ENCODE results near the gene DENND2A.
A peak's percentile ranks its signal among the peaks of the same experiment; 100 is the strongest.
"Not testable (repeated sequence)": the region's sequence is repeated elsewhere in the genome, so short reads cannot be mapped to it uniquely, and the experiment has no call there.

DENND2A gene

DNA sequence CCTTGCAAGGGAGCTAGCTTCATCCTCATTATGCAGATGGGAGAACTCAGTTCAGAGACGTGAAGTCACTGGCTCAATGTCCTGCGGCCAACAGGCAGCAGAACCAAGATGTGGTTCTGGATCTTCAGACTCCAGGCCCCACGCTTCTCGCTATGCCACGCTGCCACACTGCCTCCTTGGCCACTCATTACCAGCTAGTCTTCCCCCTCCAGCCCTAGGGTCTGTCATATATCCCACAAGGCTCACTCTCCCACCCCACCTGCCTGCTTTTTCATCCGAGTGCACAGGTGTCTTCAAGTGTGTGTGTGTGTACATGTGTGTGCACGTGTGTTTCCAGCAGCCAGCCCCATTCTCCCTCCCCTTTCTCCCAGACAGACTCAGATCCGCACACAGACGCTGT lies 53.4 kb downstream of the DENND2A start:
- no peak for DNase-seq (ENCODE audit: low spot score)

DNA sequence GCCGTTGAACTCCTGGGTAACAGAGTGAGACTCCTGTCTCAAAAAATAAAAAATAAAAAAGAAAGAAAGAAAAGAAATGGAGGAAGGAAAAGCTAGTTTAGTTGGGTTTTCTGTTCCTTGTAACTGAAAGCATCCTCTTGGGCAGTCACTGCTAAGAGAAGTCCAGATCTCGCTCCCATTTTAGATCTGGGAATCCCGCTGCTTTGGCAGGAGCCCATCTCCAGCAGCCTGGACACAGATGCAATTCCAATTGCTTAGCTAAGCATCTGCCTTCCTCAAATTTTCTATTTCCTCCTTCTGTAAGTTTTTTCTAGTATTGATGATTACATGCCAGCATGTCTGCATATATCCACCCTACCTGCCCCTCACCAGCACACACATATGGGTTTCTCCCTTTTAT lies 54.1 kb downstream of the DENND2A start:
- DNase-seq (ENCODE audit: low spot score): no peak

DNA sequence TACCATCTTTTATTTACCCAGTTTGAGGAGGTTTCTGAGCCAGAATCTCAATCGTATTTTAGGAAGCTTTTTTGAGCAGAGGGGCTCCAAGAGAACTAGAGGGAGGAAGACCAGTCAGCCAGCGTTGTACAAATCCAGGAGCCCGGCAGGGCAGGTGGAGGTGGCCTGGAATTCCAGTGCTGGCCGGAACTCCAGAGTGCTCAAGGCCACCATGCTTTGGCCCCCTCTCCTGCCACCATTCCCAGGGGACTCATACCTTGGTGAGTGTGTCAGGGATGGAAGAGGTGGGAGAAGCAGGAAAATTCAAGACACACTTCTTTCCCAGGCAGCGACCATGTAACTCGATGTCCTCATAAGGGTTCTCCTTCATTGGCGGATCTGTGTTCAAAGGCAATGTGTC lies 55.3 kb downstream of the DENND2A start:
- DNase-seq (ENCODE audit: low spot score): no peak

DNA sequence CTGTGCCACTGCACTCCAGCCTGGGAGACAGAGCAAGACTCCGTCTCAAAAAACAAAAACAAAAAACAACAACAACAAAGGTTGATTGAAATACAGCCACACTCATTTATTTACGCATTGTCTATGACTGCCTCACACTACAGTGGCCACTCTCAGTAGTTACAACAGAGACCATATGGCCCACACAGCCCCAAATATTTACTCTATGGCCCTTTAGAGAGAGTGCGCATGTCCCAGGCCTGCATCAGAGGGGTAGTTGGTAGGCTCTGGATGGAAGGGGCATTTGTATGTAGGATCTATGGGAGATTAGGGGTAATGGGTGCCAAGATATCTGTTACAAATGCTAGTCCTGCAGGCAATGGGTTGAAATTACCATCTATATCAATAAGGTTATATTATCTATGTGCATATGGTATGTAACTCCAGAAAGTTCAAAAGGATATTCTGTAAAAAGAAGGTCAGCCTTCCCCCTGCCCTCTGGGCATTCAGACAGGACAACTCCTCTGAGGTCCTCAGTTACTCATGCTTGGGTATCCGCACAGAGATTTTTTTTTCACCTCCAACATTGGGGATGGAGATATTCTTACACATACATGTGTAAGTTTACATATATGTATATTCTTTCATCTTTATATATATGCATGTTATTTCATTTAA lies 56.3 kb downstream of the DENND2A start:
- no peak for DNase-seq (ENCODE audit: low spot score)

DNA sequence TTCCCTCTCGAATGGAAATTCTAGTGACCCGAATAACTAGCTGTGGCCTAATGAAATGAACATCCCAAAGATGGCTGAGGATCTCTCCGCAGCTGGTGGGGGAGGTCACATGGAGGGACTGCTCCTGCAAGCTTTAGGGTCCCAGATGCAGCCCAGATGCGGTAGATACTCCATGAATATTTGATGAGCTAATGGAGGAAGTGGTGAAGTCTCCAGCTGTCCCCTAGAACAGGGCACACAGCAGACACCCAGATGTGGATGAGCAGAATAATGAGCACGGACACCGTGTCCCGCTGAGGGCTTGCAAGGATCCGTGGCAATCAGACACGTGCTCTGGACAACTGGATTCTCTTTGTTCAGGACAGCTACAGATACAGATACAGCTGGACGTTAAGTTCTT lies 59.2 kb downstream of the DENND2A start:
- DNase-seq (ENCODE audit: low spot score): peak; percentile 40

DNA sequence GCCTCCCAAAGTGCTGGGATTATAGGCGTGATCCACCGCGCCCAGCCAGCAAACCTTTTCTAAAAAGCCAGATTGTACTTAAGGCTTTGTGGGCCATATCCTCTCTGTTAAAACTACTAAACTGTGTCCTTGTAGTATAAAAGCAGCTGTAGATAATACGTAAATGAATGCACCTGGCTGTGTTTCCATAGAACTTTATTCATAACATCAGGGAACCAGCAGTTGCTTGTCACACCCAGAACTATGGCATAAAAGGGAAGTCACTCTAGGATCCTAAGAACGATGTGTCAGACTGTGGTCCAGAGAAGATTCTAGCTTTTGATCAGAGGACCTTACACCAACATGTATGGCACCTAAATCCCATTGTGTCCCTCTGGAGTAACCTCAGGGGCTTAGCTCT lies 63.0 kb downstream of the DENND2A start:
- no peak for DNase-seq (ENCODE audit: low spot score)

DNA sequence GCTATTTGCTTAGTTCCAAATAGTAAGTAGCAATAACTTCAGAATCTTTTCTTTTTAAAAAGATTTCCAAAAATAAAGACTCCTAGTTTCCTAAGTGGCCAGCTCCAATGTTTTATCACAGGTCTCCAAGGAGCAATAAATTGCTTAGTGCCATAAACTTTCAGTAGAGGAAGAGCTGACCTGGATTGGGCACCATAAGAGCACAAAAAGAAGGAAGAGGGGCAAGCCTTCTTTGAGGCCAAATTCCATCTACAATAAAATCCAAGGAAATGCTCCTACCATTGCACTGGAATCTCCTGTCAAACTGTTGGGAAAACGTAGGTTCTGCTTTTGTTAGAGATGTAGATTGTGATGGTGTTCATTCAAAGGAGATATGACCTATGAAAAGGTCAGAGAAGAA lies 64.0 kb downstream of the DENND2A start:
- DNase-seq (ENCODE audit: low spot score): no peak

DNA sequence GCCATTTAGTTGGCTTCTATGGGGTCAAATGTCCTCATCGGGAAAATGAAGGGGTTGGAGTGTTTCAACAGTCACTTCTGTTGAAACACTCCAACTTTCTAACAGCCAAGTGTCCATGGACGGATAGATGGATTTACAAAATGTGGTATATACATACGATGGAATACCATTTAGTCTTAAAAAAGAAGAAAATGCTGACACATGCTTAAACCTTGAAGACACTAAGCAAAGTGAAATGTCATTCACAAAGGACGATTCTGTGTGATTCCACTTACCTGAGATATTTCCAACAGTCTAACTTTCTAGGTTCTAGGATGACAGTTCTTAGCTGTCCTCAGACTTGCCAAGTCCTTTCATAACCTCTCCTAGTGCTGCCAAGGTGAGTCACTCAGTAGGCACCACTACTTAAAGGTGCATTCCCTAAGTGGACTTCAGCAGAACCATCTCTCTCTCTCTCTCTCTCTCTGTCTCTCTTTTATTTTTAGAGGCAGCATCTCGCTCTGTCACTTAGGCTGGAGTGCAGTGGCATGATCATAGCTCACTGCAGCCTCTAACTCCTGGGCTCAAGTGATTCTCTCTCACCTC lies 69.0 kb downstream of the DENND2A start:
- no peak for DNase-seq (ENCODE audit: low spot score)

DNA sequence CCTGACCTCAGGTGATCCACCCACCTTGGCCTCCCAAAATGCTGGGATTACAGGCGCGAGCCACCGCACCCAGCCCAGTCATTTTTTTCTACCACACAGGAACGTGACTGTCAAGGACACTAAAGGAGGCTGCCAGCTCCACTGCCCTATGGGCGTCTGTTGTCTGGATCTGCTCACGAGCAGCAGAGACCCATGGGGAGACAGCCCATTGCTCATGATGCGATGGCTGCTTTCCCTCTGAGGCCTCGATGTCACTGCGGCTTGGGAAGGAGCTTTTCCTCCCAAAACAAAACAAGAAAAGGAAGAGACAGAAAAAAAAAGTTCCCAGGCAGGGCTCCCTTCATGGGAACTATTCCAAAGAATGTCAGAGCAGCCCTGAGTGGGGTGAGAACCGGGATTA lies 70.5 kb downstream of the DENND2A start:
- DNase-seq (ENCODE audit: low spot score): no peak

DNA sequence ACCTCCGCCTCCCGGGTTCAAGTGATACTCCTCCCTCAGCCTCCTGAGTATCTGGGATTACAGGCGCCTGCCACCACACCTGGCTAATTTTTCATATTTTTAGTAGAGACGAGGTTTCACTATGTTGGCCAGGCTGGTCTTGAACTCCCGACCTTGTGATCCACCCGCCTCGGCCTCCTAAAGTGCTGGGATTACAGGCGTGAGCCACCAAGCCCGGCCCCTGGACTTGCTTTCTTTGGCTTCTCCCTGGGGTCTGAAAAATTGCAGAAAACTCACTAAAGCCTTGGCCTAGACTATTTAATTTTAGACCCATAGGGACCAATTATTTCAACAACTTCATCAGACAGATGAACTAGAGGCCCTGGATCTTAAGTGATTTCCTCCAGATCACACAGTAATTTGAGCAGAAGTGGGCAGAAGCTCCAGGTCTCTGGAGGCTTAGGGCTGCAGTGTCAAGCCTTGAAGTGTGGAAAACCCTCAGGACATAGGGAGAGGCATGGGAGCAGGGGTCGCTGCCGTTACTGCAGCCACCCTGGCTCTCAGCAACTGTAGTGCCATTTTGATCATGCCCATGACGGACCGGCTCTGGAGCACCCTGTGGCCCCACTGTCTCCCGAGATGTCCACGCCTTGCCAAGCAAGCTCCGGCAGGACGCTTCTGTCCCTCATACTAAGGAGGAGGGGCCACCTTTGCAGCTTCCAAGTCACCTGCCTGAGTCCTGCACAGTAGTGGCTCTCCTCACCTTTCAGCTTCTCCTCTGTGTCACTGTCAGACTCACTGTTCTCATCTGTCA lies 72.4 kb downstream of the DENND2A start:
- DNase-seq (ENCODE audit: low spot score): no peak

DNA sequence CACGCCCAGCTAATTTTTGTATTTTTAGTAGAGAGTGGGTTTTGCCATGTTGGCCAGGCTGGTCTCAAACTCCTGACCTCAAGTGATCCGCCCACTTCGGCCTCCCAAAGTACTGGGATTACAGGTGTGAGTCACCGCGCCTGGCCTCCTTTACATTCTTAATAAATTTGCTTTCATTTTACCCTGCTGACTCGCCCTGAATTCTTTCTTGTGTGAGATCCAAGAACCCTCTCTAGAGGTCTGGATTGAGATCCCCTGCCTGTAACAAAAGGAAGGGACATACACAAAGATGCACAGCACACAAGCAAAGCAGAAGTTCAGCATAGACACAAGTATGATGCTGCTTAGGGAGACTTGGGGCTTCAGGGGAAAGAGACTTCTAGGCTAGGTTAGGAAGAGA lies 74.4 kb downstream of the DENND2A start:
- not testable (repeated sequence) for DNase-seq (ENCODE audit: low spot score)

DNA sequence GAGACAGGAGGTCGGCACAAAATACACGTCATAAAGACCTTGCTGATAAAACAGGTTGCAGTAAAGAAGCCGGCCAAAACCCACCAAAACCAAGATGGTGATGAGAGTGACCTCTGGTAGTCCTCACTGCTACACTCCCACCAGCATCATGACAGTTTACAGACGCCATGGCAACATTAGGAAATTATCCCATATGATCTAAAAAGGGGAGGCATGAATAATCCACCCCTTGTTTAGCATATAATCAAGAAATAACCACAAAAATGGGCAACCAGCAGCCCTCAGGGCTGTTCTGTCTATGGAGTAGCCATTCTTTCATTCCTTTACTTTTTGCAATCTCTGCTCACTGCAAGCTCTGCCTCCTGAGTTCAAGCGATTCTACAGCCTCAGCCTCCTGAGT lies 74.9 kb downstream of the DENND2A start:
- not testable (repeated sequence) for DNase-seq (ENCODE audit: low spot score)

DNA sequence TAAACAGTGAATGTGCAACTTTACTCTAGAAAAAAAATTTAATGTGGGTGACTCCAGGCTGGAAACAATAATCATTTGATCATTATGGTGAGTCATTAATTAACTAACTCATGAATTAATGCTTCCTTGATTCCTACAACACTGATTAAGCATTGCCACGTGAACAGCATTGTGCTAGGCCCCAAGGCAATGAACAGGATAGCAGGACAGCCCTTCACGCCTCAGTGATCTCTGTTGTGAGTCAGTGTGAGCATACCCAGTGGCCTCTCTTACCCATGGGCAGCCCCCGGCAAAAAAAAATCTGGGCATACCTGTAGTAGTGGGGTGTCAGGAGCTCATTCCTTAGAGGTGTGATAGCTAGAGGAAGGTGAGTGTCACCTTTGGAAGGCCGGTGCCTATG lies 76.0 kb downstream of the DENND2A start:
- DNase-seq (ENCODE audit: low spot score): no peak

DNA sequence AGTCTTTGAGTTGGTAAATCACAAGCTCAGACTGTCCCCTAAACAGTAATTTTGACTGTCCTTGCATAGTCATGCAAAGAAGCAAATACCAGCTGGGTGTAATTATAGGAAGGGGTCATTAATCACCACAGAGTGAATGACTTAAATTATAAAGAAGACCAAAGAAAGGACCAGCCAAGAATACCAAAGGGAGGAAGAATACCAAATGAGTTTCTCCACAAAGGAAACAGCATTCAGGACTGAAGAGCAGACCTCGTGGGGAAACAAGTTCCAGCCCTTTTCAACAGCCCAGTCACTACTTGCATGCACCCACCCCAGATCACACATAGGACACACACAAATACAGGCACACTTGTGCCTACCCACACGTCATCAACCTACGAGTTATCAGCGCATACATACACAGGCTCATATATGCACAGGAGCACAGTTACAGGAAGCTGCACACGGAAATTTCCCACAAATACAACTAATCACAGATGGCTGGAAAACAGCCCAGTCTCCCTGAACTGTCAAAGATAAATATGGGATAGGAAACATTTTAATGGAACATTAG lies 77.6 kb downstream of the DENND2A start:
- DNase-seq (ENCODE audit: low spot score): peak; percentile 31

DNA sequence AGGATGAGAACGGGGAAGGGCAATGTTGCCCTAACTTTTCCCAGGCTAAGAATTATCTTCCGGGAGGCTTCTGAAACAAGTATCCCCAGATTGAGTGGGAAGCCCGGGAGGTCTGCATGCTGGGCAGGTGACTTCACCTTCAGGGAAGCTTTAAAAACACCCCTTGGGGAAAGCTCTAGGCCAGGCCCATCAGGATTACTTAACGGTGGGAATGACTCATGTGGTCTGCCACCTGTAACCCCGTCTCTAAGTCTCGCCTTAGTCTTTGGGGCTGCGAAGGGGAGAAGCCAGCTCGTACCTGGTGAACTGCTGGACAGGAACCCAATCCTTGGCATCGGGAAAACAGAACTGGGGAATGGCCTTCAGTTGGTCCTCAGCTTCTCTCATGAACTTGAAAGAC lies 81.2 kb downstream of the DENND2A start:
- DNase-seq (ENCODE audit: low spot score): no peak

DNA sequence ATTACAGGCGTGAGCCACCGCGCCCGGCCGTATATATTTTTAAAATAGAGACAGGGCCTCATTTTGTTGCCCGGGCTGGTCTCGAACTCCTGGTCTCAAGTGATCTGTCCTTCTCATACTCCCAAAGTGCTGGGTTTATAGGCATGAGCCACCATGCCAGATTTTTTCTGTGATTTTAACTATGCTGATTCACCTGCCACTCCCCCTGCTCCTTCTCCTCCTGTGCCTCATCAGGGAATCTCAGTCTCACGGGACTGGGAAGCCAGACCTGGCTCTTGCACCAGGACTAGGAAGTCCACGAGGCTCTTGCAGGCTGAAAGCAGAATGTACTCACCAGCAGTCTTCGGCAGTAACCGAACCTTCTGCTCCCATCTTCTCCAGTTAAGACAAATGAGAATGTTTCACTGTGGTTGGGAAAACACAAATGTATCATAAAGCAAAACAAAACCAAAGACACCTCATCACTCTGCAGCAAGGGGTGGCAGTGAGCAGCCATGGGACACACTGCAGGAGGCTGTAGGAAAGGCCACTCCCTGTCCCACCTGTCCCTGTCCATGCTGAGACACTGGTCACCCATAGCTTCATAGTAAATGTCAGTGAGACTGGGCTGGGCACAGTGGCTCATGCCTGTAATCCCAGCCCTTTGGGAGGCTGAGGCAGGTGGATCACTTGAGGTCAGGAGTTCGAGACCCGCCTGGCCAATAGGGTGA lies 82.6 kb downstream of the DENND2A start:
- DNase-seq (ENCODE audit: low spot score): no peak

DNA sequence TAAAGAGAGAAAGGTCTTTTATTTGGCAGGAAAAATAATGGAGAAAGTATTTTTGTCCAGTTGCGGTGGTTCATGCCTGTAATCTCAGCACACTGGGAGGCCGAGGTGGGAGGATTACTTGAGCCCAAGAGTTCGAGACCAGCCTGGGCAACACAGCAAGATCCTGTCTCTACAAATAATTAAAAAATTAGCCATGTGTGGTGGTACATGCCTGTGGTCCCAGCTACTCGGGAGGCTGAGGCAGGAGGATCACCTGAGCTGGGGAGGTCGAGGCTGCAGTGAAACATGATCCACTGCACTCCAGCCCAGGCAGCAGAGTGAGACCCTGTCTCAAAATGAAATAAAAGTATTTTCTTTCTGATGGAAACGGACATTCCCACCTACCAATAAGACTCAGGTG lies 83.5 kb downstream of the DENND2A start:
- DNase-seq (ENCODE audit: low spot score): no peak

DNA sequence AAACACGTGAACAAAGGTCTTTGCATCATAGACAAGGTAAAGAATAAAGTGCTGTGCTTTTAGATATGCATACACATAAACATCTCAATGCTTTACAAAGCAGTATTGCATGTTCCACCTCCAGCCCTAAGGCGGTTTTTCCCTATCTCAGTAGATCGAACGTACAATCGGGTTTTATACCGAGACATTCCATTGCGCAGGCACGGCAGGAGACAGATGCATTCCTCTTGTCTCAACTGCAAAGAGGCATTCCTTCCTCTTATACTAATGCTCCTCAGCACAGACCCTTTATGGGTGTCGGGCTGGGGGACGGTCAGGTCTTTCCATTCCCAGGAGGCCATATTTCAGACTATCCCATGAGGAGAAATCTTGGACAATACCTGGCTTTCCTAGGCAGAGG lies 87.4 kb downstream of the DENND2A start:
- DNase-seq (ENCODE audit: low spot score): not testable (repeated sequence)

DNA sequence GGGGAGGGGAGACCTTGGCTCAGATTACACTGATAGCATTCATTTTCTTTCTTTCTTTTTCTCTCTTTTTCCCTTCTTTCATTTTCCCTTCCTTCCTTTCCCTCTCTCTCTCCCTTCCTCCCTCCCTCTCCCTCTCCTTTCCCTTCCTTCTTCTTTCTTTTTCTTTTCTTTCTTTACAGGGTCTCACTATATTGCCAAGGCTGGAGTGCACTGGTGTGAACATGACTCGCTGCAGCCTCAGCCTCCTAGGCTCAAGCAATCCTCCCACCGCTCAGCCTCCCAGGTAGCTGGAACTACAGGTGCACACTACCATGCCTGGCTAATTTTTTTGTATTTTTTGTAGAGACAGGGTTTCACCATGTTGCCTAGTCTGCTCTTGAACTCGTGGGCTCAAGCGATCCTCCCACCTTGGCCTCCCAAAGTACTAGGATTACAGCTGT lies 88.4 kb downstream of the DENND2A start:
- no peak for DNase-seq (ENCODE audit: low spot score)

DNA sequence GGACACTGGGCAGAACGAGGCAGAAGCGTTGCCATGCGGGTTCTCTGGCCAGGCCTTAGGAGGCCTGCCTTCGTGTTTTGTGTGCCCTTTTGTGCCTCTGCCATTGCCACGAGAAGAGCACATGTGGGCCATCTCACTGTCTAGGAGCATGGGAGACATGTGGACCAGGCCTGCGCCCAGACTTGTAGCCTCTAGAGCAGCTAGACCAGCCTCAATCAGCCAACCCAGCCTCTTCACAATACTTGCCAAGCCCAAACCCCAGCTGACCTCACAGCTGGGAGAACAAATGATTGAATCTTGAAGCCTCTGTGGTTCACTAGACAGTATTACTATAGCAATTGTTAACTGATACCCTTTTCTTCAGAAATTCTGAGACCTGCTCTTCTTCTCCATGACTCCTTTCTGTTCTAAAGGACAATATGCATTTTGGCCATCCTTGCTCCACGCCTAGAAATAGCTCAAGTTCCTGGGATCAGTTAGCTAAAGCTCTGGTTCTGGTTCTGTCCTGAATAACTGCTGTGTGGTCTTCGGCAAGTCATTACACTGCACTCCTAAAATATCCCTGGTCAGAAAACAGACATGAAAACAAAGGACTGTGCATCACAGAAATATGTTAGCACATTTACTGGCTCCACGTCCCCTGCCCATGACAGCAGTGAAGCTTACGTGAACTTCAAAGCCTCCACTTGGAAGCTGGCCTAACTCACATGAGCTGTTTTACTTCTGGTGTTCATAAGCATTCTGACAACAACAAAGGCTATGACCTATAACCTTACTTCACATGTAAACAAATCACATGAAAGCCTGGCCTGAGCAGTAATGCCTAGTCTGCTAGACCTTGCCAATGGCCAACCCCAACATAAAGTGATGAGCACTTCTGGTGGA lies 89.0 kb downstream of the DENND2A start:
- DNase-seq (ENCODE audit: low spot score): no peak

DNA sequence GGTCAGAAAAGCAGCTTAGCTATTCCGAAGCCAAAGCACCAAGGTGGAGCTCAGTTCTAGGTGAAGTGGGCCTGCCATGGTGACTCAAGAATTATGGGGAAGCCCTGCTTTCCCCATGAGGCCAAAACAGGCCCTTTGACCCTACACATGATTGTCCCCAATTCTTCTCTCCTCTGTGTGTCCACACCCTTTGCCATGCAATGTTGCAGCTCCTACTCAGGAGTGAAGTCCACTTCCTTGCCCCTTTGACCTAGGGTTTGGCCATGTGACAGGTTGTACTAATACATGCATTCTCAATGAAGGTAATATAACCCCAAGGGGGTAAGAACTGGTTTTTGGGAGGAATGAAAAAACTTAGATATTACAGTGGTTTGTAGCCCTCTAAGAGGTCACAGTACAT lies 93.7 kb downstream of the DENND2A start:
- no peak for DNase-seq (ENCODE audit: low spot score)
